HepG2 (cell line): ENCODE results near the gene ZNF512B. TPM values are rescaled to one million over a fixed set of nuclear protein-coding genes. Genes with fewer than 3 reads are reported as not detected.

Experiments used
- GLI4 ChIP-seq: sonication (generic); formaldehyde crosslinking; IDR thresholded peaks from 2 replicates; pipeline ENCODE4 v1.5.1; 2020; ENCODE audit warnings: missing genetic modification reagents, mild to moderate bottlenecking, moderate library complexity, borderline replicate concordance
- KDM3A ChIP-seq: IDR thresholded peaks from 2 replicates; pipeline ENCODE4 v1.6.1; 2018; ENCODE audit warnings: low read depth, missing compliant biosample characterization
- KLF12 ChIP-seq: sonication (generic); formaldehyde crosslinking; IDR thresholded peaks from 2 replicates; pipeline ENCODE4 v1.4.0; 2020; ENCODE audit warnings: missing genetic modification reagents, borderline replicate concordance
- NFE2L1 ChIP-seq: sonication (generic); formaldehyde crosslinking; IDR thresholded peaks from 2 replicates; pipeline ENCODE4 v1.4.0; 2020; ENCODE audit warnings: missing genetic modification reagents, mild to moderate bottlenecking, borderline replicate concordance
- ZBTB3 ChIP-seq: sonication (generic); formaldehyde crosslinking; IDR thresholded peaks from 2 replicates; pipeline ENCODE4 v1.4.0; 2020; ENCODE audit warnings: low read depth, mild to moderate bottlenecking, moderate library complexity, missing genetic modification reagents, borderline replicate concordance
- ZNF101 ChIP-seq: sonication (generic); formaldehyde crosslinking; IDR thresholded peaks from 2 replicates; pipeline ENCODE4 v1.4.0; 2020; ENCODE audit warnings: mild to moderate bottlenecking, low read depth, missing genetic modification reagents, borderline replicate concordance
- ZNF382 ChIP-seq: sonication (generic); formaldehyde crosslinking; IDR thresholded peaks from 2 replicates; pipeline ENCODE4 v1.5.0; 2020; ENCODE audit warnings: missing genetic modification reagents, mild to moderate bottlenecking, borderline replicate concordance
- ZNF484 ChIP-seq: sonication (generic); formaldehyde crosslinking; IDR thresholded peaks from 2 replicates; pipeline ENCODE4 v1.5.1; 2020; ENCODE audit warnings: mild to moderate bottlenecking, low read depth, missing genetic modification reagents, borderline replicate concordance
- ZNF605 ChIP-seq: sonication (generic); formaldehyde crosslinking; IDR thresholded peaks from 2 replicates; pipeline ENCODE4 v1.8.0; 2022; ENCODE audit warnings: mild to moderate bottlenecking, missing genetic modification reagents
- ZNF790 ChIP-seq: sonication (generic); formaldehyde crosslinking; IDR thresholded peaks from 2 replicates; pipeline ENCODE4 v1.8.0; 2022; ENCODE audit warnings: missing genetic modification reagents, mild to moderate bottlenecking, borderline replicate concordance
- ZZZ3 ChIP-seq: sonication (generic); formaldehyde crosslinking; IDR thresholded peaks from 2 replicates; pipeline ENCODE4 v1.4.0; 2020; ENCODE audit warnings: missing genetic modification reagents, mild to moderate bottlenecking, borderline replicate concordance
- polyA plus RNA-seq, 8 experiments: library from polyadenylated mRNA; depleted of rRNA in 3 of 8; stranded (reverse) in 7 of 8; unstranded in 1 of 8; fragments of >200 nt; fragmentation: Illumina TruSeq in 4 of 8; extraction: Trizol in 4 of 8; gene quantifications; 2 replicates each; pipeline versions ENCODE4 v1.2.1 to v1.2.3, GENCODE V29; 2011 to 2016; ENCODE audit warnings: low read depth in 4 of 8, missing spikeins in 1 of 8, mixed read lengths in 1 of 8; ENCODE audit not compliant: insufficient read depth in 1 of 8
- total RNA-seq, 5 experiments: library from RNA; depleted of rRNA; stranded (reverse); fragments of >200 nt; fragmentation: Illumina TruSeq; extraction: Trizol; gene quantifications; 2 replicates each; pipeline ENCODE4 v1.2.3, GENCODE V29; 2016; ENCODE audit warnings: low read depth in 1 of 5
- TF ChIP-seq, protein P1 (sequence below): IDR thresholded peaks from 2 replicates; pipeline ENCODE4 v1.6.1; 2016; ENCODE audit warnings: low read depth, missing genetic modification reagents, missing compliant biosample characterization
- TF ChIP-seq, protein P2 (sequence below): sonication (generic); formaldehyde crosslinking; IDR thresholded peaks from 2 replicates; pipeline ENCODE4 v1.4.0; 2020; ENCODE audit warnings: missing genetic modification reagents, borderline replicate concordance
- TF ChIP-seq, protein P3 (sequence below): sonication (generic); formaldehyde crosslinking; IDR thresholded peaks from 2 replicates; pipeline ENCODE4 v1.5.0; 2020; ENCODE audit warnings: mild to moderate bottlenecking, missing genetic modification reagents

The ZNF512B gene
- total and polyA plus RNA-seq, 2 of the 13 experiments (the other 11 are each of a cell fraction or from before 2014, with no cell fraction given): 11.5 to 30.6 TPM

DNA sequence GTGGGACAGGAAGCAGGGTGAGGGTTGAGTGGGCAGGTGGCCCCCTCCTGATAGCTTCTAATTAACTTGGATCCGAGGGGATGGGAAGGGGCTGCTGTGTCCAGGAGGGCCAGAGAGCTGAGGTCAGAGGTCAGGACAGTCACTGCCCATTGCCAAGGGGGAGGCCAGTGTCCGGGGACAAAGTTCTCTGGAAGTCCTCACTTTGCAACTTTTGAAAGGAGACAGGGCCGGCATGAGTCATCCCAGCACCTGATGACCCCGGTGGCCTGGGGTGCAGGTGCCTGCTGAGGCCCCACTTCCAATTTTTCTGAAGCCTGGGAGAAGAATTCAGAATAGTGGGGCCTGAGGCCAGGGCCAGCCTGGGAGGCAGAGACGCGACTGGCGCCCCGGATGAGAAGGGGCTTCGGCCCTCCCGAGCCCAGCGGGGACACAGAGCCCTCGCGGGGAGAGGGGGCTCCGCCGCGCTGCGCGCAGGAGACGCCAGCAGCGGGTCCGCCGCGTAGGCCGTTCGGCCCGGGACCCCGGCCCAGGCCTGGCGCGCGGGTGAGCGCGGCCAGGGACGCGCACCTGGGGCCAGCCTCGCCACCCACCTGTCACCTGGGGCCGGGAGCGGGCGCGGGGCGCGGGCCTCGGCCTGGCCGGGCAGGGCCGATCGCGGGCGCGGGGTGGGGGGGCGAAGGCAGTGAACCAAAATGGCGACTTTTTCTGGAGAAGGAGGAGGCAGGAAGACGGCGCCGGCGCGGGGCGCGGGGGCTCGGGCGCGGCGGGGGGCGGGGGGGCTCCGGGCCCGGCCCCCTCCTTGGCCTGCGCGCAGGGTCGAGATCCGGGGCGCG, 586 bp downstream of the ZNF512B start (continued):
- TF ChIP-seq ZBTB3 (CRISPR knock-in tag): peak; percentile 54; the same call in 1 of the 2 replicates
- peak; percentile 43; the same call in 1 of the 2 replicates for TF ChIP-seq GLI4 (CRISPR knock-in tag)
- TF ChIP-seq, protein P1, sequence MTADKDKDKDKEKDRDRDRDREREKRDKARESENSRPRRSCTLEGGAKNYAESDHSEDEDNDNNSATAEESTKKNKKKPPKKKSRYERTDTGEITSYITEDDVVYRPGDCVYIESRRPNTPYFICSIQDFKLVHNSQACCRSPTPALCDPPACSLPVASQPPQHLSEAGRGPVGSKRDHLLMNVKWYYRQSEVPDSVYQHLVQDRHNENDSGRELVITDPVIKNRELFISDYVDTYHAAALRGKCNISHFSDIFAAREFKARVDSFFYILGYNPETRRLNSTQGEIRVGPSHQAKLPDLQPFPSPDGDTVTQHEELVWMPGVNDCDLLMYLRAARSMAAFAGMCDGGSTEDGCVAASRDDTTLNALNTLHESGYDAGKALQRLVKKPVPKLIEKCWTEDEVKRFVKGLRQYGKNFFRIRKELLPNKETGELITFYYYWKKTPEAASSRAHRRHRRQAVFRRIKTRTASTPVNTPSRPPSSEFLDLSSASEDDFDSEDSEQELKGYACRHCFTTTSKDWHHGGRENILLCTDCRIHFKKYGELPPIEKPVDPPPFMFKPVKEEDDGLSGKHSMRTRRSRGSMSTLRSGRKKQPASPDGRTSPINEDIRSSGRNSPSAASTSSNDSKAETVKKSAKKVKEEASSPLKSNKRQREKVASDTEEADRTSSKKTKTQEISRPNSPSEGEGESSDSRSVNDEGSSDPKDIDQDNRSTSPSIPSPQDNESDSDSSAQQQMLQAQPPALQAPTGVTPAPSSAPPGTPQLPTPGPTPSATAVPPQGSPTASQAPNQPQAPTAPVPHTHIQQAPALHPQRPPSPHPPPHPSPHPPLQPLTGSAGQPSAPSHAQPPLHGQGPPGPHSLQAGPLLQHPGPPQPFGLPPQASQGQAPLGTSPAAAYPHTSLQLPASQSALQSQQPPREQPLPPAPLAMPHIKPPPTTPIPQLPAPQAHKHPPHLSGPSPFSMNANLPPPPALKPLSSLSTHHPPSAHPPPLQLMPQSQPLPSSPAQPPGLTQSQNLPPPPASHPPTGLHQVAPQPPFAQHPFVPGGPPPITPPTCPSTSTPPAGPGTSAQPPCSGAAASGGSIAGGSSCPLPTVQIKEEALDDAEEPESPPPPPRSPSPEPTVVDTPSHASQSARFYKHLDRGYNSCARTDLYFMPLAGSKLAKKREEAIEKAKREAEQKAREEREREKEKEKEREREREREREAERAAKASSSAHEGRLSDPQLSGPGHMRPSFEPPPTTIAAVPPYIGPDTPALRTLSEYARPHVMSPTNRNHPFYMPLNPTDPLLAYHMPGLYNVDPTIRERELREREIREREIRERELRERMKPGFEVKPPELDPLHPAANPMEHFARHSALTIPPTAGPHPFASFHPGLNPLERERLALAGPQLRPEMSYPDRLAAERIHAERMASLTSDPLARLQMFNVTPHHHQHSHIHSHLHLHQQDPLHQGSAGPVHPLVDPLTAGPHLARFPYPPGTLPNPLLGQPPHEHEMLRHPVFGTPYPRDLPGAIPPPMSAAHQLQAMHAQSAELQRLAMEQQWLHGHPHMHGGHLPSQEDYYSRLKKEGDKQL (CRISPR knock-in tag): no peak
- TF ChIP-seq ZNF382 (CRISPR knock-in tag): no peak
- 0 out of 2 replicates have a peak, but pooled peaks have one; percentile 84 for TF ChIP-seq NFE2L1
- peak; percentile 89 for TF ChIP-seq ZNF605 (CRISPR knock-in tag)
- TF ChIP-seq, protein P2, sequence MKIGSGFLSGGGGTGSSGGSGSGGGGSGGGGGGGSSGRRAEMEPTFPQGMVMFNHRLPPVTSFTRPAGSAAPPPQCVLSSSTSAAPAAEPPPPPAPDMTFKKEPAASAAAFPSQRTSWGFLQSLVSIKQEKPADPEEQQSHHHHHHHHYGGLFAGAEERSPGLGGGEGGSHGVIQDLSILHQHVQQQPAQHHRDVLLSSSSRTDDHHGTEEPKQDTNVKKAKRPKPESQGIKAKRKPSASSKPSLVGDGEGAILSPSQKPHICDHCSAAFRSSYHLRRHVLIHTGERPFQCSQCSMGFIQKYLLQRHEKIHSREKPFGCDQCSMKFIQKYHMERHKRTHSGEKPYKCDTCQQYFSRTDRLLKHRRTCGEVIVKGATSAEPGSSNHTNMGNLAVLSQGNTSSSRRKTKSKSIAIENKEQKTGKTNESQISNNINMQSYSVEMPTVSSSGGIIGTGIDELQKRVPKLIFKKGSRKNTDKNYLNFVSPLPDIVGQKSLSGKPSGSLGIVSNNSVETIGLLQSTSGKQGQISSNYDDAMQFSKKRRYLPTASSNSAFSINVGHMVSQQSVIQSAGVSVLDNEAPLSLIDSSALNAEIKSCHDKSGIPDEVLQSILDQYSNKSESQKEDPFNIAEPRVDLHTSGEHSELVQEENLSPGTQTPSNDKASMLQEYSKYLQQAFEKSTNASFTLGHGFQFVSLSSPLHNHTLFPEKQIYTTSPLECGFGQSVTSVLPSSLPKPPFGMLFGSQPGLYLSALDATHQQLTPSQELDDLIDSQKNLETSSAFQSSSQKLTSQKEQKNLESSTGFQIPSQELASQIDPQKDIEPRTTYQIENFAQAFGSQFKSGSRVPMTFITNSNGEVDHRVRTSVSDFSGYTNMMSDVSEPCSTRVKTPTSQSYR (CRISPR knock-in tag): peak; percentile 61; the same call in 1 of the 2 replicates
- TF ChIP-seq ZZZ3 (CRISPR knock-in tag): peak; percentile 84
- 0 out of 2 replicates have a peak, but pooled peaks have one; percentile 16 for TF ChIP-seq ZNF790
- TF ChIP-seq ZNF484 (CRISPR knock-in tag): no peak
- TF ChIP-seq KDM3A: peak; percentile 90; the same call in 1 of the 2 replicates
- TF ChIP-seq ZNF101: 0 out of 2 replicates have a peak, but pooled peaks have one; percentile 69
- TF ChIP-seq KLF12 (CRISPR knock-in tag): no peak
- TF ChIP-seq, protein P3, sequence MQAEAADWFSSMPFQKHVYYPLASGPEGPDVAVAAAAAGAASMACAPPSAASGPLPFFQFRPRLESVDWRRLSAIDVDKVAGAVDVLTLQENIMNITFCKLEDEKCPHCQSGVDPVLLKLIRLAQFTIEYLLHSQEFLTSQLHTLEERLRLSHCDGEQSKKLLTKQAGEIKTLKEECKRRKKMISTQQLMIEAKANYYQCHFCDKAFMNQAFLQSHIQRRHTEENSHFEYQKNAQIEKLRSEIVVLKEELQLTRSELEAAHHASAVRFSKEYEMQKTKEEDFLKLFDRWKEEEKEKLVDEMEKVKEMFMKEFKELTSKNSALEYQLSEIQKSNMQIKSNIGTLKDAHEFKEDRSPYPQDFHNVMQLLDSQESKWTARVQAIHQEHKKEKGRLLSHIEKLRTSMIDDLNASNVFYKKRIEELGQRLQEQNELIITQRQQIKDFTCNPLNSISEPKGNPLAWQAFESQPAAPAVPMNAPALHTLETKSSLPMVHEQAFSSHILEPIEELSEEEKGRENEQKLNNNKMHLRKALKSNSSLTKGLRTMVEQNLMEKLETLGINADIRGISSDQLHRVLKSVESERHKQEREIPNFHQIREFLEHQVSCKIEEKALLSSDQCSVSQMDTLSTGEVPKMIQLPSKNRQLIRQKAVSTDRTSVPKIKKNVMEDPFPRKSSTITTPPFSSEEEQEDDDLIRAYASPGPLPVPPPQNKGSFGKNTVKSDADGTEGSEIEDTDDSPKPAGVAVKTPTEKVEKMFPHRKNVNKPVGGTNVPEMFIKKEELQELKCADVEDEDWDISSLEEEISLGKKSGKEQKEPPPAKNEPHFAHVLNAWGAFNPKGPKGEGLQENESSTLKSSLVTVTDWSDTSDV (CRISPR knock-in tag): peak; percentile 72; the same call in 1 of the 2 replicates
